Peyer's patch (tissue), 4 donors: ENCODE data around the gene NCAM2. TPM values are rescaled to one million over a fixed set of nuclear protein-coding genes. Genes with fewer than 3 reads are reported as not detected.

Experiments used
- DNase-seq, 3 donors: peaks; one replicate each; pipeline ENCODE4 v3.0.0-alpha.2; 2017 to 2019
- H3K27ac ChIP-seq, 4 donors: fragments of 200-600 bp; sonication (generic); one replicate each; pipeline ENCODE4 v1.5.1; 2016 to 2019
- H3K27me3 ChIP-seq, 2 donors: fragments of 200-600 bp; sonication (generic); one replicate each; pipeline ENCODE4 v1.5.1; 2019
- H3K36me3 ChIP-seq, 3 donors: fragments of 200-600 bp; sonication (generic); one replicate each; pipeline ENCODE4 v1.5.1; 2016 to 2019
- H3K4me1 ChIP-seq, 4 donors: fragments of 200-600 bp; sonication (generic); one replicate each; pipeline ENCODE4 v1.5.1; 2016 to 2019
- H3K4me3 ChIP-seq, 4 donors: fragments of 200-600 bp; sonication (generic); 1 replicate in 3 of 4; 2 replicates in 1 of 4; pipeline ENCODE4 v1.5.1; 2016 to 2019; ENCODE audit warnings: mild to moderate bottlenecking in 1 of 4
- H3K9me3 ChIP-seq, 4 donors: fragments of 200-600 bp; sonication (generic); one replicate each; pipeline ENCODE4 v1.5.1; 2016 to 2019; ENCODE audit warnings: mild to moderate bottlenecking in 1 of 4
- POLR2A ChIP-seq, 2 donors: fragments of 450-650 bp; IDR thresholded peaks; one replicate each; pipeline ENCODE4 v1.5.1; 2017; ENCODE audit warnings: antibody characterized with exemption in 2 of 2, mild to moderate bottlenecking in 2 of 2, moderate library complexity in 2 of 2
- total RNA-seq, 4 donors: library from RNA; depleted of rRNA; stranded (reverse); fragments of >200 nt; gene quantifications; one replicate each; pipeline ENCODE4 v1.1.0, GENCODE V29; 2016
- TF ChIP-seq, protein P1 (sequence below), 6 experiments: fragments of 450-650 bp in 4 of 6; fragments of 200-600 bp in 2 of 6; sonication (generic) in 1 of 6; IDR thresholded peaks; one replicate each; pipeline ENCODE4 v1.5.1; 2017 to 2019; ENCODE audit warnings: antibody characterized with exemption in 6 of 6, mild to moderate bottlenecking in 3 of 6, moderate library complexity in 1 of 6

The NCAM2 gene
- total RNA-seq, 4 donors from 2014 or later, result 0.13 to 5.8 (median 0.60) TPM

DNA sequence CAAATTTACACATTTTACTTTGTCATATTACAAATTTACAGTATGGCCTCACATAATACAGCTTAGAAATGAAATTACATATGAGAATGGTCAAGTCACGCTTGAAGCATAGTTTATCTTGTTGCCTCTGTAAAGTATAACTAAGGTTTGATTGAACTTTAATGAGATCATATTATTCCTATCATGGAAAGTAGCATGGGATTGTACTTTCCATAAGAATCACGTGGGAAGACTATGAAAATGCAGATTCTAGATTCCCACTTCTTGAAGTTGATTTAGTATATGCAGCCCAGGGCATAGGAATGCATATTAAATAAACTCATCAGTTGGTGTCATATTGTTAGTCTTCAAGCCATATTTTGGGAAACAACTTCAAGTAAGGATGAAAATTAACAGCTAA lies 342.8 kb downstream of the NCAM2 start:
- H3K27me3 ChIP-seq, result no peaks in the 10 kb centered on the region
- H3K4me3 ChIP-seq, result no peak overlapping the region
- no peak for TF ChIP-seq POLR2A (IDR thresholded peaks at IDR 0.05)
- TF ChIP-seq, protein P1, sequence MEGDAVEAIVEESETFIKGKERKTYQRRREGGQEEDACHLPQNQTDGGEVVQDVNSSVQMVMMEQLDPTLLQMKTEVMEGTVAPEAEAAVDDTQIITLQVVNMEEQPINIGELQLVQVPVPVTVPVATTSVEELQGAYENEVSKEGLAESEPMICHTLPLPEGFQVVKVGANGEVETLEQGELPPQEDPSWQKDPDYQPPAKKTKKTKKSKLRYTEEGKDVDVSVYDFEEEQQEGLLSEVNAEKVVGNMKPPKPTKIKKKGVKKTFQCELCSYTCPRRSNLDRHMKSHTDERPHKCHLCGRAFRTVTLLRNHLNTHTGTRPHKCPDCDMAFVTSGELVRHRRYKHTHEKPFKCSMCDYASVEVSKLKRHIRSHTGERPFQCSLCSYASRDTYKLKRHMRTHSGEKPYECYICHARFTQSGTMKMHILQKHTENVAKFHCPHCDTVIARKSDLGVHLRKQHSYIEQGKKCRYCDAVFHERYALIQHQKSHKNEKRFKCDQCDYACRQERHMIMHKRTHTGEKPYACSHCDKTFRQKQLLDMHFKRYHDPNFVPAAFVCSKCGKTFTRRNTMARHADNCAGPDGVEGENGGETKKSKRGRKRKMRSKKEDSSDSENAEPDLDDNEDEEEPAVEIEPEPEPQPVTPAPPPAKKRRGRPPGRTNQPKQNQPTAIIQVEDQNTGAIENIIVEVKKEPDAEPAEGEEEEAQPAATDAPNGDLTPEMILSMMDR (IDR thresholded peaks at IDR 0.05), result no peak
- peaks cover 0 to 9% (median 0%) of the 10 kb centered on the region in 4 donors for H3K9me3 ChIP-seq
- no peaks in the 10 kb centered on the region for H3K36me3 ChIP-seq
- no peak overlapping the region for H3K27ac ChIP-seq
- DNase-seq, result no peak
- H3K4me1 ChIP-seq, result no peaks in the 10 kb centered on the region

DNA sequence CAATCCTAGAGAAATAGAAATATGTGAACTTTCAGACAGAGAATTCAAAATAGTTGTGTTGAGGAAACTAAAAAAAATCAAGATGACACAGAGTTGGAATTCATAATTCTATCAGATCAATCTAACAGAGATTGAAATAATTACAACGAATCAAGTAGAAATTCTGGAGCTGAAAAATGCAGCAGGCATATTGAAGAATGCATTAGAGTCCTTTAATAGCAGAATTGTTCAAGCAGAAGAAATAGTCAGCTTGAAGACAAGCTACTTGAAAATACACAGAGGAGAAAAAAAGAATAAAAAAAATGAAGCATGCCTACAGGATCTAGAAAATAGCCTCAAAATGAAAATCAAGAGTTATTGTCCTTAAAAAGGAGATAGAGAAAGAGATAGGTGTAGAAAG lies 347.1 kb downstream of the NCAM2 start:
- Histone ChIP-seq H3K27ac (no peak overlapping the region), H3K27me3 (no peaks in the 10 kb centered on the region), H3K36me3 (no peaks in the 10 kb centered on the region), H3K9me3 (peaks cover 0 to 9% (median 0%) of the 10 kb centered on the region in 4 donors), H3K4me1 (no peaks in the 10 kb centered on the region), H3K4me3 (no peak overlapping the region)
- no peak for DNase-seq
- TF ChIP-seq, protein P1 (IDR thresholded peaks at IDR 0.05), result no peak
- TF ChIP-seq POLR2A (IDR thresholded peaks at IDR 0.05), result no peak

DNA sequence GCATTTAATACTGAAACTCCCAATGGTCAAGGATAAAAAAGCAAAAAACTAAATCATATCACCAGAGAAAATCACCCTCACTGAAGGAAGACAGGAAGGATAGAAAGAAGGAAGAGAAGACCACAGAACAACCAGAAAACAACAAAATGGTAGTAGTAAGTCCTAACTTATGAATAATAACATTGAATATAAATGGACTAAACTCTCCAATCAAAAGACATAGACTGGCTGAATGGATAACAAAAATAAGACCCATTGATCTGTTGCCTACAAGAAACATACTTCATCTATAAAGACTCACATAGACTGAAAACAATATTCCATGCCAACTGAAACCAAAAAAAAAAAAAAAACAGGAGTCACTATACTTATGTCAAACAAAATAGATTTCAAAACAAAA lies 347.7 kb downstream of the NCAM2 start:
- DNase-seq, result no peak
- Histone ChIP-seq H3K36me3 (no peaks in the 10 kb centered on the region), H3K9me3 (peaks cover 0 to 9% (median 0%) of the 10 kb centered on the region in 4 donors), H3K4me1 (no peaks in the 10 kb centered on the region), H3K27me3 (no peaks in the 10 kb centered on the region), H3K27ac (no peak overlapping the region), H3K4me3 (no peak overlapping the region)
- TF ChIP-seq, protein P1 (IDR thresholded peaks at IDR 0.05), result no peak
- no peak for TF ChIP-seq POLR2A (IDR thresholded peaks at IDR 0.05)

GRCh38 chr21:21366277-21366676 lies 368.1 kb downstream of the NCAM2 start:
- no peaks in the 10 kb centered on the region for H3K4me1 ChIP-seq
- H3K4me3 ChIP-seq, result no peak overlapping the region
- no peaks in the 10 kb centered on the region for H3K36me3 ChIP-seq
- H3K9me3 ChIP-seq, result no peaks in the 10 kb centered on the region
- TF ChIP-seq POLR2A (IDR thresholded peaks at IDR 0.05), result no peak
- TF ChIP-seq, protein P1 (IDR thresholded peaks at IDR 0.05), result no peak
- DNase-seq, result no peak
- H3K27ac ChIP-seq, result no peak overlapping the region
- H3K27me3 ChIP-seq, result no peaks in the 10 kb centered on the region

- H3K9me3 ChIP-seq, result no peaks in the 10 kb centered on the region
- no peak for TF ChIP-seq POLR2A (IDR thresholded peaks at IDR 0.05)
- TF ChIP-seq, protein P1 (IDR thresholded peaks at IDR 0.05), result no peak
- no peak overlapping the region for H3K27ac ChIP-seq
- H3K4me1 ChIP-seq, result no peaks in the 10 kb centered on the region
- no peak overlapping the region for H3K4me3 ChIP-seq
- no peak for DNase-seq
- no peaks in the 10 kb centered on the region for H3K27me3 ChIP-seq
- no peaks in the 10 kb centered on the region for H3K36me3 ChIP-seq
These were observed 369.4 kb downstream of the NCAM2 start for GRCh38 chr21:21367583-21367982.

GRCh38 chr21:21373969-21374368 lies 375.8 kb downstream of the NCAM2 start:
- Histone ChIP-seq H3K4me1 (no peaks in the 10 kb centered on the region), H3K9me3 (no peaks in the 10 kb centered on the region), H3K36me3 (no peaks in the 10 kb centered on the region), H3K4me3 (no peak overlapping the region), H3K27me3 (no peaks in the 10 kb centered on the region), H3K27ac (no peak overlapping the region)
- TF ChIP-seq POLR2A (IDR thresholded peaks at IDR 0.05), result no peak
- TF ChIP-seq, protein P1 (IDR thresholded peaks at IDR 0.05), result no peak
- no peak for DNase-seq
